Stomach (tissue), 4 donors: ENCODE measurements around the gene CUX1.

Experiments
- POLR2A ChIP-seq, 4 donors: fragments of 450-650 bp; IDR thresholded peaks; one replicate each; pipeline ENCODE4 v1.6.1; 2016; ENCODE audit warnings: antibody characterized with exemption in 4 of 4, control low read depth in 2 of 4, mild to moderate bottlenecking in 1 of 4, moderate library complexity in 1 of 4
- TF ChIP-seq, protein P1 (sequence below), 7 experiments: fragments of 450-650 bp in 4 of 7; fragments of 200-600 bp in 3 of 7; sonication (generic) in 3 of 7; IDR thresholded peaks; one replicate each; pipeline ENCODE4 v1.5.1; 2016 to 2019; ENCODE audit warnings: antibody characterized with exemption in 7 of 7, control low read depth in 2 of 7, mild to moderate bottlenecking in 1 of 7

GRCh38 chr7:101779267-101779666, 38.2 kb upstream of the CUX1 start:
- TF ChIP-seq, protein P1, sequence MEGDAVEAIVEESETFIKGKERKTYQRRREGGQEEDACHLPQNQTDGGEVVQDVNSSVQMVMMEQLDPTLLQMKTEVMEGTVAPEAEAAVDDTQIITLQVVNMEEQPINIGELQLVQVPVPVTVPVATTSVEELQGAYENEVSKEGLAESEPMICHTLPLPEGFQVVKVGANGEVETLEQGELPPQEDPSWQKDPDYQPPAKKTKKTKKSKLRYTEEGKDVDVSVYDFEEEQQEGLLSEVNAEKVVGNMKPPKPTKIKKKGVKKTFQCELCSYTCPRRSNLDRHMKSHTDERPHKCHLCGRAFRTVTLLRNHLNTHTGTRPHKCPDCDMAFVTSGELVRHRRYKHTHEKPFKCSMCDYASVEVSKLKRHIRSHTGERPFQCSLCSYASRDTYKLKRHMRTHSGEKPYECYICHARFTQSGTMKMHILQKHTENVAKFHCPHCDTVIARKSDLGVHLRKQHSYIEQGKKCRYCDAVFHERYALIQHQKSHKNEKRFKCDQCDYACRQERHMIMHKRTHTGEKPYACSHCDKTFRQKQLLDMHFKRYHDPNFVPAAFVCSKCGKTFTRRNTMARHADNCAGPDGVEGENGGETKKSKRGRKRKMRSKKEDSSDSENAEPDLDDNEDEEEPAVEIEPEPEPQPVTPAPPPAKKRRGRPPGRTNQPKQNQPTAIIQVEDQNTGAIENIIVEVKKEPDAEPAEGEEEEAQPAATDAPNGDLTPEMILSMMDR (IDR thresholded peaks at IDR 0.05): no peak
- no peak for TF ChIP-seq POLR2A (IDR thresholded peaks at IDR 0.05)
